Measurements from ENCODE around the gene TSACC.

TSACC gene

GRCh38 chr1:156359249-156359648, 20.9 kb downstream of the TSACC start:
- in situ Hi-C loops (cut with HindIII; ENCODE audit: low sequenced_read_pairs), result no loop called here
- H3K4me3 ChIP-seq (ENCODE audit: low read depth, low read length), result no peak overlapping the region
- DNase-seq (ENCODE audit: low read depth, low spot score), result no peak
- TF ChIP-seq CTCF (IDR thresholded peaks at IDR 0.05; ENCODE audit: low read depth, low read length), result no peak

GRCh38 chr1:156359973-156360372, 21.6 kb downstream of the TSACC start:
- peak; percentile 15 for DNase-seq (ENCODE audit: low read depth, low spot score)
- in situ Hi-C loops (cut with HindIII; ENCODE audit: low sequenced_read_pairs), result no loop called here
- no peak overlapping the region for H3K4me3 ChIP-seq (ENCODE audit: low read depth, low read length)
- TF ChIP-seq CTCF (IDR thresholded peaks at IDR 0.05; ENCODE audit: low read depth, low read length), result peak; percentile 45

- no peak for DNase-seq (ENCODE audit: low read depth, low spot score)
Observed at GRCh38 chr1:156360534-156360933, 22.2 kb downstream of the TSACC start.

GRCh38 chr1:156365754-156366153, 27.4 kb downstream of the TSACC start:
- DNase-seq (ENCODE audit: low read depth, low spot score), result no peak
- no peak for TF ChIP-seq CTCF (IDR thresholded peaks at IDR 0.05; ENCODE audit: low read depth, low read length)
- in situ Hi-C loops (cut with HindIII; ENCODE audit: low sequenced_read_pairs), result no loop called here
- H3K4me3 ChIP-seq (ENCODE audit: low read depth, low read length), result no peak overlapping the region

More at GRCh38 chr1:156360534-156360933, 22.2 kb downstream of the TSACC start:
- no peak for TF ChIP-seq CTCF (IDR thresholded peaks at IDR 0.05; ENCODE audit: low read depth, low read length)
- in situ Hi-C loops (cut with HindIII; ENCODE audit: low sequenced_read_pairs), result no loop called here
- H3K4me3 ChIP-seq (ENCODE audit: low read depth, low read length), result no peak overlapping the region

GRCh38 chr1:156366378-156367166, 28.2 kb downstream of the TSACC start:
- no peak for TF ChIP-seq CTCF (IDR thresholded peaks at IDR 0.05; ENCODE audit: low read depth, low read length)
- in situ Hi-C loops (cut with HindIII; ENCODE audit: low sequenced_read_pairs), result no loop called here
- H3K4me3 ChIP-seq (ENCODE audit: low read depth, low read length), result no peak overlapping the region

GRCh38 chr1:156367383-156368156, 29.2 kb downstream of the TSACC start:
- in situ Hi-C loops (cut with HindIII; ENCODE audit: low sequenced_read_pairs), result no loop called here
- DNase-seq (ENCODE audit: low read depth, low spot score), result no peak
- no peak overlapping the region for H3K4me3 ChIP-seq (ENCODE audit: low read depth, low read length)
- no peak for TF ChIP-seq CTCF (IDR thresholded peaks at IDR 0.05; ENCODE audit: low read depth, low read length)

More at GRCh38 chr1:156366378-156367166, 28.2 kb downstream of the TSACC start:
- DNase-seq (ENCODE audit: low read depth, low spot score), result no peak
